Calu3 (cell line): Measurements from ENCODE around the gene GOT2. TPM values are rescaled to one million over a fixed set of nuclear protein-coding genes. Genes with fewer than 3 reads are reported as not detected.

Experiments
- BruUV-seq: library from RNA; stranded (reverse); fragments of 400-500 nt; replicated peaks from 2 replicates; lab custom pipeline; 2021; lab: Mats Ljungman, UMichigan
- CTCF ChIA-PET: fragments of 300-600 bp; sonication (Branson Sonifier 250); formaldehyde crosslinking; loops from one replicate; lab custom pipeline; 2022; ENCODE audit warnings: antibody characterized with exemption; lab: Charles Lee
- DNase-seq: peaks from one replicate; pipeline ENCODE4 v3.0.0; 2022
- H3K27ac Mint-ChIP-seq: one replicate; pipeline ENCODE4 v1.8.0; 2022; ENCODE audit warnings: mixed read lengths; ENCODE audit not compliant: unreplicated experiment
- H3K27me3 Mint-ChIP-seq: one replicate; pipeline ENCODE4 v1.8.0; 2022; ENCODE audit warnings: mixed read lengths; ENCODE audit not compliant: unreplicated experiment
- H3K36me3 Mint-ChIP-seq: one replicate; pipeline ENCODE4 v1.8.0; 2022; ENCODE audit warnings: mild to moderate bottlenecking, moderate library complexity, mixed read lengths; ENCODE audit not compliant: insufficient read depth, unreplicated experiment
- H3K4me1 Mint-ChIP-seq: one replicate; pipeline ENCODE4 v1.8.0; 2022; ENCODE audit warnings: mild to moderate bottlenecking, low read depth, mixed read lengths; ENCODE audit not compliant: unreplicated experiment
- H3K4me3 Mint-ChIP-seq: one replicate; pipeline ENCODE4 v1.8.0; 2022; ENCODE audit warnings: mild to moderate bottlenecking, low read depth, moderate library complexity, mixed read lengths; ENCODE audit not compliant: unreplicated experiment
- H3K9me3 Mint-ChIP-seq: one replicate; pipeline ENCODE4 v1.8.0; 2022; ENCODE audit warnings: low read depth, mixed read lengths; ENCODE audit not compliant: unreplicated experiment
- CTCF ChIP-seq: fragments of 200-600 bp; IDR thresholded peaks from one replicate; pipeline ENCODE4 v1.8.0; 2022; ENCODE audit warnings: antibody characterized with exemption; ENCODE audit not compliant: unreplicated experiment
- intact Hi-C: fragments of 100-400 bp; cut with micrococcal nuclease; formaldehyde crosslinking; loops from one replicate; pipeline ENCODE4 v1.10.0; 2022; ENCODE audit not compliant: unreplicated experiment
- total RNA-seq: library from RNA; stranded (reverse); gene quantifications from 2 replicates; pipeline ENCODE4 v1.2.3, GENCODE V29; 2022

The GOT2 gene
- total RNA-seq, 1 experiment from 2014 or later: 162 TPM

GRCh38 chr16:58684354-58685083, 49.6 kb downstream of the GOT2 start, which contains the start of gene SLC38A7:
Gene SLC38A7 (minus strand): TSS chr16:58684770. CDS start chr16:58680126, 4,644 bp downstream.
- peaks cover 17% of the 10 kb centered on the region for H3K36me3 Mint-ChIP-seq
- no peaks in the 10 kb centered on the region for H3K9me3 Mint-ChIP-seq
- peak within 1 kb of the TSS; percentile 83 for H3K4me3 Mint-ChIP-seq
- H3K27ac Mint-ChIP-seq: peak within 1 kb of the TSS; percentile 48
- intact Hi-C loops: no loop called here
- H3K4me1 Mint-ChIP-seq: peaks cover 11% of the 10 kb centered on the region
- CTCF ChIA-PET: interaction anchor here (0.8 to 1.1 kb wide), 6 partner anchors 10 to 348 kb away, joined by 3 read pairs; no protein-coding TSS in a partner anchor
- DNase-seq: peak; percentile 87
- TF ChIP-seq CTCF: no peak
- no TSS peak for BruUV-seq
- H3K27me3 Mint-ChIP-seq: peaks cover 5% of the 10 kb centered on the region

- Mint-ChIP-seq H3K27ac (peak overlapping the region; percentile 48), H3K4me1 (peaks cover 11% of the 10 kb centered on the region), H3K27me3 (no peaks in the 10 kb centered on the region), H3K9me3 (no peaks in the 10 kb centered on the region), H3K4me3 (peak overlapping the region; percentile 83), H3K36me3 (peaks cover 17% of the 10 kb centered on the region)
- no peak for DNase-seq
- intact Hi-C loops: no loop called here
- TF ChIP-seq CTCF: no peak
- BruUV-seq: no TSS peak
- CTCF ChIA-PET: interaction anchor here (1.0 kb wide), 1 partner anchor 189 kb away, joined by 3 read pairs; no protein-coding TSS in a partner anchor
These were observed 50.1 kb downstream of the GOT2 start for GRCh38 chr16:58684001-58684353.

GRCh38 chr16:58679763-58680162, 54.4 kb downstream of the GOT2 start:
- no peaks in the 10 kb centered on the region for H3K27me3 Mint-ChIP-seq
- no peak for TF ChIP-seq CTCF
- H3K36me3 Mint-ChIP-seq: peaks cover 18% of the 10 kb centered on the region
- CTCF ChIA-PET: interaction anchor here (2.7 kb wide), 1 partner anchor 77 kb away, joined by 17 read pairs; no protein-coding TSS in a partner anchor
- H3K27ac Mint-ChIP-seq: no peak overlapping the region
- no TSS peak for BruUV-seq
- intact Hi-C loops: loop anchor here (2.0 kb wide), 1 partner anchor 77 kb away; no protein-coding TSS in a partner anchor
- no peaks in the 10 kb centered on the region for H3K9me3 Mint-ChIP-seq
- no peak for DNase-seq
- no peak overlapping the region for H3K4me3 Mint-ChIP-seq
- peaks cover 11% of the 10 kb centered on the region for H3K4me1 Mint-ChIP-seq

GRCh38 chr16:58678716-58679115, 55.4 kb downstream of the GOT2 start:
- intact Hi-C loops: loop anchor here (2.0 kb wide), 1 partner anchor 78 kb away; no protein-coding TSS in a partner anchor
- no peak overlapping the region for H3K27ac Mint-ChIP-seq
- H3K4me1 Mint-ChIP-seq: peaks cover 5% of the 10 kb centered on the region
- DNase-seq: peak; percentile 30
- H3K9me3 Mint-ChIP-seq: no peaks in the 10 kb centered on the region
- BruUV-seq: no TSS peak
- no peaks in the 10 kb centered on the region for H3K27me3 Mint-ChIP-seq
- peaks cover 7% of the 10 kb centered on the region for H3K36me3 Mint-ChIP-seq
- TF ChIP-seq CTCF: no peak
- no peak overlapping the region for H3K4me3 Mint-ChIP-seq
- CTCF ChIA-PET: interaction anchor here (0.8 to 2.7 kb wide), 2 partner anchors 73 to 78 kb away, joined by 5 to 17 read pairs; no protein-coding TSS in a partner anchor
